ENCODE results near the gene NDRG4.

Gene NDRG4

DNA sequence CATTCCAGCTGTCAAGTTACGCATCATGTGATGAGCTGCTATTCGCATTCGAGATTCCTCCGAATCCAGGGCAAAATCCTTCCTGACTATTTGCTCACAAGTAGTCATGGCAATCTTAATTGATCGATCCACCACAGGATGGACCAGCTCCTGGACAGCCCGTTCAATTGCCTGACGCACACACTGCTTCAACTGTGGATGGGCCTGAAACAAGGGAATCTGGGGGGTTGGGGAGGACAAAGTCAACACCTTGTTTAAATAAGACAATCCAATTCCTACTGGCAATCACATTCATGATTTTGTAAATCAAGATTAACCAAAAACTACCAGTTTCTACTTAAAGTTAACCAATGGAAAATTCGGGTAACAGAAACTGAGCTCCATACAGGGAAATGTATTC, 43.7 kb downstream of the NDRG4 start:
- no peak for DNase-seq (ENCODE audit: low read depth)

GRCh38 chr16:58548378-58548777, 48.4 kb downstream of the NDRG4 start:
- DNase-seq (ENCODE audit: low read depth), result no peak

DNA sequence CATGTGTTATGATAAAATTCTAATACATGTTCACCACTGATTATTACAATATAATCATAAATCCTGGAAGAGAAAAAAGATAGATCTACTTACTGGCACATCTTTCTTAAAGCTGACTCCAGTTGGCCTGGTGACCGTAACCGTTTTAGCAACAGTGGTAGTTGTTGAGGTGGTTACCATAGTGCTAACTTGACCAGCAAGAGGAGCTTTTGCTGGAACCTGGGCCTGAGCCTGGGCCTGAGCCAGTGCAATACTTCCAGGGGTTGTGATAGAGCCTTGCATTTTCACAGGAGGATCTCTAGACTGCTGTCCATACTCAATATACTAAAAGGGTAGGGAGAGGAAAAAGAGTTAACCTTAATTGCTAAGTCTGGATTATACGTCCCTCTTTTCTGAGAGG, 51.6 kb downstream of the NDRG4 start:
- DNase-seq (ENCODE audit: low read depth), result no peak

DNA sequence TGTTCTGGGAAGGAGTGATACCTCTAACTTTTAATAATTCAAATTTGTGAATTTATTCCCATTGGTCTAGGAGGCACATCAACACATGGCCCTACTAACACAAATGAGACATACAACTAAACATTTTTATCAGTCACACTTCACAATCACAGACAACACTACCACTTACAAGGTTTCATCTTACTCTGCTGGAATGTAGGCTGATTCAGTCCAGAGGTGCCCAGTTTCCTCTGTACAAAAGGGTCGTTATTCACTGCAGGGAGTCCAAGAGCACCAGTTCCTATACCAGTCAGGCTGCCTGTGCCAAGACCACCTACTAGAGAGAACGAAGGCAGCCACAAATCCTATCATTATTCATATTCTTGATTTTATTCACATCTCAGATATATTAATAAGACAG, 56.7 kb downstream of the NDRG4 start:
- no peak for DNase-seq (ENCODE audit: low read depth)
